ENCODE measurements around the gene WDFY2.

Gene WDFY2

DNA sequence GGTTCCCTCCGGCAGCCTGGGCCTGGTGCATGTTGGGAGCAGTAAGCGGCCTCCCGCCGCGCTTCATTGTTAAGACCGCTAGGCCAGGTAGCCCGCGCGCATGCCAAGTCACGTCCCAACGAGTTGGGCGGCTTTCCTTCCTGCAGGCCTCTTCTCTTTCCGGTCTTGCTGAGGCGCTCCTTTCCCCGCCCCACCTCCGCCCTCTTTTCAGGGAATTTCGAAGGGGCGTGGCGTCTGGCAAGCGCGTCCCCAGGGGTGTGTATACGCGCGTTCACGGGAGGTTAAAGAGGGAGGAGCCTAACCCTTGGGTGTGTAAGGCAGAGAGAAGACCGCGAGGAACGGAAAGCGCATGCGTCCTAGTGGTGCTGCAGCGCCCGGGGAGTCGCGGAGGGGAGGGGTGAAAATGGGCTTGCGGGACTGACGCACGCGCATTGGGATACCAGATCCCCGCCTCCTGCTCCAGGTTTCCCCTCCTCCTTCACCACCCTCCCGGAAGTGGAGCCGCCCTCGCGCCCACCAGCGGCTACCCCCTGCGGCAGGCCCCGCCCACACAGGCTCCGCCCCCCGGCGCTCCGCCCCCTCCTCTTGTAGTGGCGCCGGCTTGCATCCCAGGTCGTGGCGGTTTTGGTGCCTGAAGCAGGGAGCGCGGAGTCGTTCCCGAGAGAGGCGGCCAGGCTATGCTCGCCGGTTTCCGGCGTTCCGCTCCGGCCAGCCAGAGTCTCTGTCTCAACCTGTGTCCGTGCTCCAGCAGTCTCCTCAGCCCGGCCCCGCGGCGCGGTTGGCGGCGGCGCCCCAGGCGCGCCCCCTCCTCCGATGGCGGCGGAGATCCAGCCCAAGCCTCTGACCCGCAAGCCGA, at the start of gene WDFY2:
Gene WDFY2, plus strand, starts transcription at position 588 of the 856 bp plus-strand sequence. Its CDS starts 226 bp downstream, at position 814.
- Histone ChIP-seq H3K4me1 (ENCODE audit: insufficient read depth, low read length, poor library complexity, severe bottlenecking) (peaks cover 44% of the 10 kb centered on the region), H3K9ac (ENCODE audit: low read depth, low read length, poor library complexity, severe bottlenecking) (peak within 1 kb of the TSS; percentile 88), H2AFZ (ENCODE audit: low read length) (peak within 1 kb of the TSS; percentile 96), H3K79me2 (ENCODE audit: insufficient read depth, low read length) (peaks cover 44% of the 10 kb centered on the region), H3K9me2 (replicated peaks; ENCODE audit: low read depth, low read length) (no peaks in the 10 kb centered on the region), H3K9me3 (ENCODE audit: insufficient read depth, low read depth, low read length) (no peaks in the 10 kb centered on the region), H3K4me3 (ENCODE audit: low read length, poor library complexity, severe bottlenecking) (peak within 1 kb of the TSS; percentile 92), H3K4me2 (ENCODE audit: low read depth, low read length, poor library complexity, severe bottlenecking) (peak within 1 kb of the TSS; percentile 81), H3F3A (ENCODE audit: low read depth) (no peaks in the 10 kb centered on the region), H4K20me1 (ENCODE audit: insufficient read depth, low read length, poor library complexity, severe bottlenecking) (peaks cover 26% of the 10 kb centered on the region), H3K27me3 (ENCODE audit: insufficient read depth, low read length, poor library complexity, severe bottlenecking) (peaks cover 18% of the 10 kb centered on the region), H3K36me3 (ENCODE audit: insufficient read depth, low read length) (no peaks in the 10 kb centered on the region)
- no peak for TF ChIP-seq EZH2phosphoT487 (IDR thresholded peaks at IDR 0.05; ENCODE audit: borderline replicate concordance)
- TF ChIP-seq, protein P1, sequence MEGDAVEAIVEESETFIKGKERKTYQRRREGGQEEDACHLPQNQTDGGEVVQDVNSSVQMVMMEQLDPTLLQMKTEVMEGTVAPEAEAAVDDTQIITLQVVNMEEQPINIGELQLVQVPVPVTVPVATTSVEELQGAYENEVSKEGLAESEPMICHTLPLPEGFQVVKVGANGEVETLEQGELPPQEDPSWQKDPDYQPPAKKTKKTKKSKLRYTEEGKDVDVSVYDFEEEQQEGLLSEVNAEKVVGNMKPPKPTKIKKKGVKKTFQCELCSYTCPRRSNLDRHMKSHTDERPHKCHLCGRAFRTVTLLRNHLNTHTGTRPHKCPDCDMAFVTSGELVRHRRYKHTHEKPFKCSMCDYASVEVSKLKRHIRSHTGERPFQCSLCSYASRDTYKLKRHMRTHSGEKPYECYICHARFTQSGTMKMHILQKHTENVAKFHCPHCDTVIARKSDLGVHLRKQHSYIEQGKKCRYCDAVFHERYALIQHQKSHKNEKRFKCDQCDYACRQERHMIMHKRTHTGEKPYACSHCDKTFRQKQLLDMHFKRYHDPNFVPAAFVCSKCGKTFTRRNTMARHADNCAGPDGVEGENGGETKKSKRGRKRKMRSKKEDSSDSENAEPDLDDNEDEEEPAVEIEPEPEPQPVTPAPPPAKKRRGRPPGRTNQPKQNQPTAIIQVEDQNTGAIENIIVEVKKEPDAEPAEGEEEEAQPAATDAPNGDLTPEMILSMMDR (conservative IDR thresholded peaks at IDR 0.05; ENCODE audit: low read length) = no peak

DNA sequence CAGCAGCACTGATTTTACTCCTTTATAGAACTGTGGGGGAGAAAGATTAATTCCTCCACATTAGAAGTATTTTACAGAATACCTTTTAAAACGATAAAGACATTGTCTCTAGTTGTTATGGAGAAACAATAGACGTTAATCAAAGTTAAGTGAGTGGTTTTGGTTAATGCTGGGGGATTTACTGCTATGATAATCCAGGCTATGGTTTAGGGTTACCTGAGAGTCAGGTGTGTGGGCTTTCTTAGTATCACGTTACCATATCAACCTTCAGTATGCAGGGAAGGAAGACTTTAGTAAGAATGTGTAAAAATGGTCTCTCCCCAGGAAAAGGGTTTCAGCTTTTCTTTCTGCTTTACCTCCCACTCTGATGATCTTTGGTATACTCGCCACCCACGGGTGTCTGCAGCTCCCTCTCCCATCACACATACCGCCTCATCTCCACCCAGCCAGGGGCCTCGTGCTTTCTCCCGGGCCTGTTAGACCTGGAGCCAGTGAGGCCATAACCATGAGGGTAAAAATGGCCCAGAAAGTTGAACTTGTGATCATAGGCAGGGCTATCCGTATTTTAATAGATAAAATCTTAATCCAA, 45.6 kb upstream of the WDFY2 start:
- no peak overlapping the region for H3K4me2 ChIP-seq (ENCODE audit: low read depth, low read length, poor library complexity, severe bottlenecking)
- H4K20me1 ChIP-seq (ENCODE audit: insufficient read depth, low read length, poor library complexity, severe bottlenecking) = no peaks in the 10 kb centered on the region
- H3F3A ChIP-seq (ENCODE audit: low read depth) = no peaks in the 10 kb centered on the region; the same call in 1 of the 2 replicates
- no peaks in the 10 kb centered on the region for H3K36me3 ChIP-seq (ENCODE audit: insufficient read depth, low read length)
- no peak overlapping the region for H3K4me3 ChIP-seq (ENCODE audit: low read length, poor library complexity, severe bottlenecking)
- H3K79me2 ChIP-seq (ENCODE audit: insufficient read depth, low read length) = no peaks in the 10 kb centered on the region
- no peak overlapping the region for H3K9ac ChIP-seq (ENCODE audit: low read depth, low read length, poor library complexity, severe bottlenecking)
- peaks cover 29% of the 10 kb centered on the region for H3K4me1 ChIP-seq (ENCODE audit: insufficient read depth, low read length, poor library complexity, severe bottlenecking)
- no peaks in the 10 kb centered on the region for H3K9me3 ChIP-seq (ENCODE audit: insufficient read depth, low read depth, low read length)
- H3K27me3 ChIP-seq (ENCODE audit: insufficient read depth, low read length, poor library complexity, severe bottlenecking) = no peaks in the 10 kb centered on the region
- TF ChIP-seq EZH2phosphoT487 (IDR thresholded peaks at IDR 0.05; ENCODE audit: borderline replicate concordance) = no peak
- TF ChIP-seq, protein P1 (conservative IDR thresholded peaks at IDR 0.05; ENCODE audit: low read length) = no peak
- H3K9me2 ChIP-seq (replicated peaks; ENCODE audit: low read depth, low read length) = no peaks in the 10 kb centered on the region
- H2AFZ ChIP-seq (ENCODE audit: low read length) = no peak overlapping the region

DNA sequence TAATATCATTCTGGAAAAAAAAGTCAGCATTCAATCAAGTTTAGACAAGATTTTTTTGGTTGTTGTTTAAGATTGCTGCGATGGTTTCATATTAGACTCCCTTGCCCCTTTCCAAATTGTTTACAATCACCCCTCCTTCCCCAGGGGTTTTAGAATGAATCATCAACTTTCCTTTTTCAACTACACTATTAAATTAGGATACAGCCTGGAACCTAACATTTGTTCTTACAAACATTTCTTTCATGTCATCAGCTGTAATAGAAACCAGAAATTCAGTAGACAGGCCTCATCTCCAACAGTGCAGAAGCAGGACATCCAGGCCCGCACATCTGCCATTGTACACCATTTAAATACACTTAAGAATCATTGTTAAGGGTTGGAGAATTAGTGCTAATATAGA, 44.4 kb upstream of the WDFY2 start:
- Histone ChIP-seq H3K4me1 (ENCODE audit: insufficient read depth, low read length, poor library complexity, severe bottlenecking) (peaks cover 17% of the 10 kb centered on the region), H3K36me3 (ENCODE audit: insufficient read depth, low read length) (no peaks in the 10 kb centered on the region), H3K9me2 (replicated peaks; ENCODE audit: low read depth, low read length) (no peaks in the 10 kb centered on the region), H3K9me3 (ENCODE audit: insufficient read depth, low read depth, low read length) (no peaks in the 10 kb centered on the region), H4K20me1 (ENCODE audit: insufficient read depth, low read length, poor library complexity, severe bottlenecking) (no peaks in the 10 kb centered on the region), H3K79me2 (ENCODE audit: insufficient read depth, low read length) (no peaks in the 10 kb centered on the region), H3F3A (ENCODE audit: low read depth) (no peaks in the 10 kb centered on the region), H3K4me2 (ENCODE audit: low read depth, low read length, poor library complexity, severe bottlenecking) (no peak overlapping the region), H2AFZ (ENCODE audit: low read length) (no peak overlapping the region), H3K9ac (ENCODE audit: low read depth, low read length, poor library complexity, severe bottlenecking) (no peak overlapping the region), H3K27me3 (ENCODE audit: insufficient read depth, low read length, poor library complexity, severe bottlenecking) (no peaks in the 10 kb centered on the region), H3K4me3 (ENCODE audit: low read length, poor library complexity, severe bottlenecking) (no peak overlapping the region)
- TF ChIP-seq, protein P1 (conservative IDR thresholded peaks at IDR 0.05; ENCODE audit: low read length) = no peak
- no peak for TF ChIP-seq EZH2phosphoT487 (IDR thresholded peaks at IDR 0.05; ENCODE audit: borderline replicate concordance)
